Endothelial cell of umbilical vein (primary cell): ENCODE results near the gene METTL27. TPM values are rescaled to one million over a fixed set of nuclear protein-coding genes. Genes with fewer than 3 reads are reported as not detected.

ENCODE experiments used
- BruUV-seq: library from RNA; stranded (reverse); fragments of 400-500 nt; replicated peaks from 2 replicates; lab custom pipeline; 2021; lab: Mats Ljungman, UMichigan
- CTCF ChIA-PET: fragments of 300-600, 350-600 bp; sonication (Branson Sonifier 250); formaldehyde crosslinking; loops from one replicate; lab custom pipeline; 2021; ENCODE audit warnings: antibody characterized with exemption, inconsistent platforms; lab: Charles Lee
- POLR2A ChIA-PET: fragments of 300-600, 350-600 bp; sonication (Branson Sonifier 250); formaldehyde crosslinking; loops from one replicate; lab custom pipeline; 2021; ENCODE audit warnings: antibody characterized with exemption, inconsistent platforms; lab: Charles Lee
- DNase-seq: peaks from one replicate; pipeline ENCODE4 v3.0.0-alpha.2; 2011; ENCODE audit warnings: low read depth, low spot score
- FAIRE-seq: peaks from 2 replicates; lab custom pipeline; 2011; peaks lifted over from hg19 to GRCh38; lab: Jason Lieb, UNC
- H2AFZ ChIP-seq: 2 replicates; pipeline ENCODE4 v1.6.0; 2012; ENCODE audit warnings: low read depth, low read length, control low read depth, inconsistent platforms
- H3K27ac ChIP-seq: 2 replicates; pipeline ENCODE4 v1.5.1; 2011; ENCODE audit warnings: low read depth, mild to moderate bottlenecking, control low read depth, low read length, moderate library complexity; ENCODE audit not compliant: insufficient read depth
- H3K27me3 ChIP-seq, 2 experiments: 2 replicates each; pipeline versions ENCODE4 v1.6.0 to v1.6.1; 2011; ENCODE audit warnings: low read length in 2 of 2, mixed read lengths in 1 of 2; ENCODE audit not compliant: control insufficient read depth in 2 of 2, insufficient read depth in 2 of 2
- H3K36me3 ChIP-seq, 2 experiments: 2 replicates in 1 of 2; 3 replicates in 1 of 2; pipeline ENCODE4 v1.5.1; 2011; ENCODE audit warnings: low read length in 2 of 2, mild to moderate bottlenecking in 1 of 2, moderate library complexity in 1 of 2; ENCODE audit not compliant: control insufficient read depth in 2 of 2, insufficient read depth in 2 of 2; ENCODE audit errors: extremely low read depth in 1 of 2
- H3K4me1 ChIP-seq: 3 replicates; pipeline ENCODE4 v1.5.1; 2011; ENCODE audit warnings: mild to moderate bottlenecking, low read length; ENCODE audit not compliant: control insufficient read depth, insufficient read depth; ENCODE audit errors: extremely low read depth
- H3K4me2 ChIP-seq: 2 replicates; pipeline ENCODE4 v1.6.1; 2011; ENCODE audit warnings: low read length, control low read depth, mixed read lengths; ENCODE audit not compliant: insufficient read depth
- H3K4me3 ChIP-seq, 3 experiments: fragments of 200-600 bp in 1 of 3; sonication (generic), shearing (Covaris generic) in 1 of 3; replicated peaks in 1 of 3; 2 replicates each; pipeline ENCODE4 v1.5.1; 2011 to 2016; ENCODE audit warnings: control low read depth in 3 of 3, low read length in 3 of 3, mild to moderate bottlenecking in 2 of 3, inconsistent platforms in 1 of 3, low read depth in 1 of 3, moderate library complexity in 1 of 3; ENCODE audit not compliant: insufficient read depth in 1 of 3
- H3K79me2 ChIP-seq: 2 replicates; pipeline ENCODE4 v1.6.0; 2012; ENCODE audit warnings: low read length, inconsistent platforms; ENCODE audit not compliant: control insufficient read depth, insufficient read depth
- H3K9ac ChIP-seq: replicated peaks from 2 replicates; pipeline ENCODE3; 2011; ENCODE audit warnings: low read length, control low read depth; ENCODE audit not compliant: insufficient read depth; ENCODE audit errors: extremely low read depth
- H3K9me1 ChIP-seq: replicated peaks from 3 replicates; pipeline ENCODE4 v1.6.0; 2011; ENCODE audit warnings: mild to moderate bottlenecking, low read length; ENCODE audit not compliant: control insufficient read depth, insufficient read depth; ENCODE audit errors: extremely low read depth
- H3K9me3 ChIP-seq: replicated peaks from 2 replicates; pipeline ENCODE4 v1.5.1; 2012; ENCODE audit warnings: low read length, inconsistent platforms; ENCODE audit not compliant: control insufficient read depth, insufficient read depth
- H4K20me1 ChIP-seq: replicated peaks from 2 replicates; pipeline ENCODE3; 2011; ENCODE audit warnings: mild to moderate bottlenecking, low read length; ENCODE audit not compliant: control insufficient read depth, insufficient read depth; ENCODE audit errors: extremely low read depth
- CTCF ChIP-seq, 2 donors: IDR thresholded peaks; 1 replicate in 1 of 2; 2 replicates in 1 of 2; pipeline ENCODE4 v1.5.1; 2011; ENCODE audit warnings: low read length in 2 of 2, mild to moderate bottlenecking in 2 of 2, moderate library complexity in 2 of 2, control low read depth in 1 of 2, inconsistent platforms in 1 of 2, low read depth in 1 of 2; ENCODE audit not compliant: insufficient read depth in 1 of 2; ENCODE audit errors: extremely low read depth in 1 of 2
- EZH2 ChIP-seq: IDR thresholded peaks from 2 replicates; pipeline ENCODE4 v1.6.1; 2012; ENCODE audit warnings: borderline replicate concordance, low read depth, mild to moderate bottlenecking, moderate library complexity, low read length, inconsistent platforms; ENCODE audit not compliant: severe bottlenecking
- FOS ChIP-seq: IDR thresholded peaks from 2 replicates; pipeline ENCODE4 v1.6.1; 2011; ENCODE audit warnings: mild to moderate bottlenecking, low read length, moderate library complexity, borderline replicate concordance; ENCODE audit not compliant: insufficient read depth
- GATA2 ChIP-seq: IDR thresholded peaks from 2 replicates; pipeline ENCODE4 v1.7.0; 2011; ENCODE audit warnings: low read depth, mild to moderate bottlenecking, moderate library complexity, mixed read lengths, low read length; ENCODE audit not compliant: insufficient read length, insufficient read depth
- JUN ChIP-seq: IDR thresholded peaks from 2 replicates; pipeline ENCODE4 v1.6.1; 2011; ENCODE audit warnings: borderline replicate concordance, low read depth; ENCODE audit not compliant: insufficient read length, insufficient read depth
- MYC ChIP-seq: IDR thresholded peaks from one replicate; pipeline ENCODE4 v1.6.1; 2011; ENCODE audit warnings: mild to moderate bottlenecking, low read depth, low read length
- POLR2A ChIP-seq: IDR thresholded peaks from 2 replicates; pipeline ENCODE4 v1.6.1; 2012; ENCODE audit warnings: low read depth, mild to moderate bottlenecking, control low read depth, low read length
- POLR2AphosphoS5 ChIP-seq: IDR thresholded peaks from 2 replicates; pipeline ENCODE4 v1.6.1; 2012; ENCODE audit warnings: low read depth, mild to moderate bottlenecking, control low read depth, low read length, moderate library complexity; ENCODE audit not compliant: insufficient read depth
- dilution Hi-C: fragments of 300-500 bp; cut with MboI; formaldehyde crosslinking; loops from one replicate; pipeline ENCODE4 v1.15.0; 2019; ENCODE audit warnings: low sequenced_read_pairs; ENCODE audit not compliant: extremely low pct_ligation_motif_present
- intact Hi-C: fragments of 100-400 bp; cut with micrococcal nuclease; formaldehyde crosslinking; loops from one replicate; pipeline ENCODE4 v1.10.0; 2022
- polyA plus RNA-seq, 4 experiments: library from polyadenylated mRNA; depleted of rRNA in 3 of 4; stranded (reverse) in 3 of 4; unstranded in 1 of 4; fragments of >200 nt; gene quantifications; 2 replicates each; pipeline versions ENCODE4 v1.2.1 to v1.2.3, GENCODE V29; 2011 to 2012; ENCODE audit warnings: missing spikeins in 1 of 4
- total RNA-seq: library from RNA; stranded (reverse); gene quantifications from 2 replicates; pipeline ENCODE4 v1.2.3, GENCODE V29; 2021
- TF ChIP-seq, protein P1 (sequence below): IDR thresholded peaks from 2 replicates; pipeline ENCODE4 v1.6.1; 2011; ENCODE audit not compliant: insufficient read depth, insufficient read length

Gene METTL27
- total and polyA plus RNA-seq, 2 donors (not counting 3 experiments of a cell fraction or from before 2014, with no cell fraction given): 6.9 to 10.8 TPM

- DNase-seq (no peak), FAIRE-seq (no peak)
- Histone ChIP-seq H3K4me2 (no peak overlapping the region), H3K27ac (no peak overlapping the region), H2AFZ (no peak overlapping the region), H4K20me1 (no peaks in the 10 kb centered on the region), H3K79me2 (no peaks in the 10 kb centered on the region), H3K9me1 (no peaks in the 10 kb centered on the region), H3K4me3 (no peak overlapping the region), H3K9me3 (no peaks in the 10 kb centered on the region), H3K9ac (no peak overlapping the region), H3K4me1 (peaks cover 5% of the 10 kb centered on the region), H3K36me3 (no peaks in the 10 kb centered on the region), H3K27me3 (no peaks in the 10 kb centered on the region)
- POLR2A ChIA-PET: interaction anchor here (0.6 kb wide), 1 partner anchor 335 kb away, joined by 8 read pairs; no protein-coding TSS in a partner anchor
- CTCF ChIA-PET: interaction anchor here (1.5 to 3.1 kb wide), 3 partner anchors 11 to 22 kb away, joined by 4 to 15 read pairs (median 5); partner anchors contain the start of gene METTL27
- dilution Hi-C loops: no loop called here
- intact Hi-C loops: no loop called here
- BruUV-seq: no TSS peak
- TF ChIP-seq, protein P1, sequence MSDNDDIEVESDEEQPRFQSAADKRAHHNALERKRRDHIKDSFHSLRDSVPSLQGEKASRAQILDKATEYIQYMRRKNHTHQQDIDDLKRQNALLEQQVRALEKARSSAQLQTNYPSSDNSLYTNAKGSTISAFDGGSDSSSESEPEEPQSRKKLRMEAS: no peak
- TF ChIP-seq MYC: no peak
- no peak for TF ChIP-seq FOS
- TF ChIP-seq JUN: no peak
- no peak for TF ChIP-seq POLR2AphosphoS5
- TF ChIP-seq GATA2: no peak
- TF ChIP-seq EZH2: no peak
- TF ChIP-seq CTCF (IDR thresholded peaks at IDR 0.05; ENCODE audit: extremely low read depth in 1 of 2, insufficient read depth in 1 of 2, low read depth in 1 of 2, low read length in 2 of 2): no peak
- TF ChIP-seq POLR2A: no peak
Measured at GRCh38 chr7:73831834-73832651, 10.3 kb downstream of the METTL27 start.
